HS-27A (cell line): ENCODE measurements around the gene APBB2.

Experiments
- DNase-seq: peaks from one replicate; pipeline ENCODE4 v3.0.0-alpha.2; 2012; ENCODE audit warnings: low read depth, missing footprints

The APBB2 gene

DNA sequence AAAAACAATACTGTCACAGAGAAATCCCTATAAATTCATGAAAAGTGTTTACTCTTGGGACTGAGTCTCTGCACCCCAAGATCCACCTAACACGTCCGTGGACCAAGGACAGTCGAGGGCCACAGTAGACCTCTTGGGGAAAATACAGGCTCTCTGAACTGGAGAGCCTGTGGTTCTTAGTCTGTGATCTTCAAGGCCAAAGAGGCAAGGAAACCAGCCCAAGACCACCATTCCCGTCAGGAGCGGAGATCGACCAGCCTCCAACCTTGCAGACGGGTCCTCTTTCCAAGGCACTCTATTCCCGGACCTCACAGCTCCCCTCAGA is 1.6 kb upstream of the APBB2 start:
- no peak for DNase-seq

GRCh38 chr4:41215155-41215554 is 813 bp upstream of the APBB2 start:
- no peak for DNase-seq

- no peak for DNase-seq
Measured at GRCh38 chr4:41214825-41215146, 444 bp upstream of the APBB2 start.

GRCh38 chr4:41213625-41214135 is 662 bp downstream of the APBB2 start:
- no peak for DNase-seq

DNA sequence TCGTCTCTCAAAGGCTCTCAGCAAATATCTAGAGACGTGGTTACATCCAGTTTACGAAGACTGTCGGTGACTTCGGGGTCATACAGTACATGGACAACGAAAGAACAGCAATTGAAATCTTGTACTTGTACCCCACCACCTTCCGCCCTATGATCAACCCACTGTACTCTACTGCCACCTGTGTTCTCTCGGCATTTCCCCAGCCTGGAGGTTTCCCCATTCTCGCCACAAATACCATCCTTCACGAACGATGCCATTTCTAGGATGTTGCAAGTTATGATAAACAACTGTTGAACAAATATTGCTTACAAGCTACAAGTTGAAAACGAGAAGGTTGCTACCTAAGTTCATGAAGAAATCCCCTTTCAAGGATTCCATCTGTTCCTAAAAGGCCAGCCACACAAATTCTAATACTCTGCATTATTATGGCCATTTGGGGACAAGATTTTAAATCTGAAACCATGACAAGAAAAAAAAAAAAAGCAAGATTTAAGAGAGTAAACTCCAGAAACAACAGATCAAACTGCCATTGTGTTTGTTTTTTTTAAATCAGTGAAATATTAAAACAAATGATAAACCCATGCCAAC is 1.6 kb downstream of the APBB2 start:
- DNase-seq: no peak

DNA sequence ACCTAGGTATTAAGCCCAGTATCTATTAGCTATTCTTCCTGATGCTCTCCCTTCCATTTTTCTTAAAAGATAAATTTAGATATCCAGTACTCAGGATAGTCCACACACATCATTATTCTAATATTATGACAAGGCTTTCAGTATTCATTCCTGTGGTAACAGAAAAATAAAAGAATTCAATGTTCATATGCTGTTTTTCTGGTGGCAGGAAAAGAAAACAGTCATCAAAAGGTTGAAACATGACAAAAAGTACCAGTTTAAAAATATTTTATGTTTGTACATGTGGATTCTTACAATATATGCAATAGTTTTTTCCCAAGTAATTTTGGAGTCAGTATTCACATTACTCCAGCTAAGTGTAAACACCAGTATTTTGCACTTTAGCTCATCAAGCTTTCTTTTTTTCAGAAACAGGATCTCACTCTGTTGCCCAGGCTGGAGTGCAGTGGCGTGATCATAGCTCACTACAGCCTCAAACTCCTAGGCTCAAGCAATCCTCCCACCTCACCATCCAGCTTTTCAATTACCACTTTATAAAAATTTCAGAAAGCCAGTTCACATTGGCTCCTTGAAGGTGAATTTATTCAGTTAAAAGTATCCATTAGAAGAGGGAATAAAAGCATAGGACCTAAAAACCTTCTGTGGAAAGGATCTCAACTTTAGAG is 2.3 kb downstream of the APBB2 start:
- no peak for DNase-seq

DNA sequence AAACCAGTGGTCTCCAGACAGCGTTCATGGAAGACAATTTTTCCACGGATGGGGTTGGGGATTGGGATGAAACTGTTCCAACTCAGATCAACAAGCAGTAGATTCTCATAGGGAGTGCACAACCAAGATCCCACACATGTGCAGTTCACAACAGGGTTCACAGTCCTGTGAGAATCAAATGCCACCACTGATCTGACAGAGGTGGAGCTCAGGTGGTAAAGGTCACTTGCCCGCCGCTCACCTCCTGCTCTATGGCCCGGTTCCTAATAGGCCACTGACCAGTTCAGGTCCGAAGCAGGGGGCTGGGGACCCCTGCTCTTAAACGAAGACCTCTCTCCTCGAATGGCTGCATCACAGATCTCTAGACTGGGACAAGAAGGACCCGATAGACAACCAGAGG is 4.4 kb downstream of the APBB2 start:
- no peak for DNase-seq

- no peak for DNase-seq
Measured at GRCh38 chr4:41209187-41209586, 5.2 kb downstream of the APBB2 start.

DNA sequence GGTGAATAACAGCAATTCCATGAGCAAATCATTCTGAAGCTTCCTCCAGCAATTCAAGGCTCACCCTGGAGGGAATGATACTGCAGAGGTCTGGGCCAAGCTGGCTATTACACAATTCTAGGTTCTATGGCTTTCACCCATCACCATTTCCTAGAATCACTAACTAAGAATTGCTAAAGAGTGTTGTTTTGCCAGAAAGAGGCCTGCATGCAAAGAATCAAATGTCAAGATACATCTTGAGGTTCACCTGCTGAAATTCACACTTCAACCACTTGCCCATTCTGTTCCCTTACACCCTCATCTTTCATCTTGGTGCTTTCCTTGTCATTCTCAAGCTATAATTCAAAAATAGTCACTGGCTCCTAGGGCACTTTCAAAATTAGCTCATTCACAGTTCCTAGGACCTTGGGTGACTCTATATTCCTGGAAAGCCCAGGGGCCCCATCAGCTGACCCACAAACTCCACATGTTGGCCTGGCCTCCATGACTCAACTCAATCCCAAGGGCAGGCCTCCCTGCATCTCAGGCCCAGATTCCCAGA is 7.0 kb downstream of the APBB2 start:
- no peak for DNase-seq

- DNase-seq: no peak
Measured at GRCh38 chr4:41205854-41206460, 8.4 kb downstream of the APBB2 start.

GRCh38 chr4:41205130-41205529 is 9.2 kb downstream of the APBB2 start:
- DNase-seq: no peak

GRCh38 chr4:41204400-41204978 is 9.9 kb downstream of the APBB2 start:
- peak; percentile 84 for DNase-seq

DNA sequence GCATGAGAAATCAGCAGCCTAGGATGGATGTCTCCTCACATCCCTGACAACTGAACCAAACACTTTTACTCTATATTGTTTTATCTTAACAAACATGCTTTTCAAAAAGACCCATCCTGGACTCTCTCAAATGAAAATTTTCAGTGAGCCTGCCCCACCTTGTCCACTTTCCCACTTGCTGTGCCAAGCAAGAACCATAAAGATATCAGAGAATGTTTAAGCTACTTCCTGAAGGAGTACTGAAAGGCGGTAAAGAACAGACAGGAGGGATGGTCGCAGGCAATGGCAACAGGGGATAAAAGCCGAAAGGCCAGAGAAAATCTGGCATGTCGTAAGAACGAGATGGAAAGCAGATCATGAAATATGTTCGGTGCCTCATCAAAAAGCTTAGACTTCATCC is 10.5 kb downstream of the APBB2 start:
- DNase-seq: no peak

- DNase-seq: no peak
Measured at GRCh38 chr4:41202820-41203568, 11.3 kb downstream of the APBB2 start.

- DNase-seq: no peak
Measured at GRCh38 chr4:41202356-41202755, 12.0 kb downstream of the APBB2 start.

DNA sequence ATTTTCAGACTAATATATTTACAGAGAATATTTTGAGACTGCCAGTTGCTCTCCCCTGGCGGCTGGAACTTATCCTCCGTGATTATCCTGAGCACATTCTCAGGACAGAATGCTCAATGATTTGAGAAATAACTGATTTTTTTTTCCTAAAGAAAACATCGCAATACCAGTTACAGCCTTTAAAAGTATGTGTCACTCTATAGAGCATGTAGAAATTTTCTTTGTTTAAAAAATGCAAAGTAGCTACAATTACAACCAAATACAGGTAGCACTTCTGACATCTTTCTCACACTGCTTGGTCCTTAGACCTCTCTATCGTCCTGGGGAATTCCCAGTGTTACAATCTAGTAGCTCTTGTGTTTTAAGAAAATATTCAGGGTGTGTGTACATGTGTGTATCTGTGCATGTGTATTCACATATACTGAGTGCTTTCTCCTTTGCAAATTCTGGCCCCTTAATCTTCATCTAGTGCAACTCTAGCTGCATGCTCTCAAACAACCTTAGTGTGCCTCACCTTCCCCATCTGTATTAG is 13.8 kb downstream of the APBB2 start:
- no peak for DNase-seq

GRCh38 chr4:41199788-41200187 is 14.6 kb downstream of the APBB2 start:
- no peak for DNase-seq

- DNase-seq: no peak
Measured at GRCh38 chr4:41197996-41198395, 16.3 kb downstream of the APBB2 start.

DNA sequence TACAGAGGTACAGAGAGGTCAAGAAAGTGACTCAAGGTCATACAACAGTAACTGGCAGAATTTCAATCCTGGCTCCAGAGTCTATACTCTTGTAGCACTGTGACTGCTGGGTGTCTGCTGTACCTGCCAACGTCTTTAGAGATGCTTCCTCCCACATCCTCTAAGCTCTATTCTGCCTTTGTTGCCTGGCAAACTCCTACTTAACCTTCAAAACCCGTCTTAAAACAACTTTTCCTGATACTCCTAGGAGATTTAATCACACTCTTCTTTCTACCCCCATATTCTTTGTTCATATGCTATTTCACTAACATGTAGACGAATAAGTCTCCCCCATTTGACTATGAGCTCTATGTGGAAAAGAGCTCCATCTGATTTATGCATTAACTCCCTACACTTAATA is 16.8 kb downstream of the APBB2 start:
- DNase-seq: no peak

DNA sequence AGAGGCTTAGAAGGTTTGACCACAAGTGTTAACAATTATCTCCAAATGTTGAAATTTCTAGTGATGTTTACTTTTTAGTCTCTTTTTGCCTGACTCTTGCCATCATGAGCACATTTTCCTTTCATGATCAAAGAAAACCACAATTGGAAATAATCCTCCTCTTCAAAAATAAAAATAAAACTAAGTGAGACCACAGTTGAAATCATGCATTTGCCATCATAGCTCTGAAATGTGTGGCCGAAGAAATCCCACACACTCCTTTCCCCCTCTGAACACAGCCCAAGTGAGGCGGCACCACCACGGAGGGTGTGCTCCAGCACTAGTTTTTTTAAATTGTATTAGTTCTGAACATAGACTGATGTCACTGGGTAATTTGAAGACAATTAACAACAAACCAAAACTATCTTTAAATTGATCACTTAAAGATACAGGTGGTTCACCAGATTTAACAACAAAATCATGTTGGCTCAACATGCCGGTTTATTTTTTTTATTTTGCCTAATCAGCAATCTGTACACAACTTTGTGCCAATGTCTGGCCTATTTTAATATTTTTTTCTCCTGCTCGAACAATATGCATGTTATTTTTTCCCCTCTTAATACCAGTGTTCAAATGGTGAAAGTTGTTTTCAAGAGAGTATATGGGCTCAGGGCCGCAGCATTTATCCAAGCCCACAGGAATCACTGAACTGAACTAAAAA is 17.6 kb downstream of the APBB2 start:
- no peak for DNase-seq

DNA sequence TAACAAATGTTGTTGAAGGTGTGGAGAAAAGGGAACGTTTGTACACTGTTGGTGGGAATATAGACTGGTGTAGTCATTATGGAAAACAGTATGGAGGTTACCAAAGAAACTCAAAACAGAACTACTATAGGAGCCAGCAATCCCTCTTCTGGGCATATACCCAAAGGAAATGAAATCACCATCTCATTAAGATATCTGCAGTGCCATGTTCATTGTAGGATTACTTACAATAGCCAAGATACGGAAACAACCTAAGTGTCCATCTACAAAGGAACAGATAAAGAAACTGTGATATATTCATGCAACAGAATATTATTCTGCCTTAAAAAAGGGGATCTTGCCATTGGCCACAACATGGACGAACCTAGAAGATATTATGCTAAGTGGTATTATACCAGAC is 22.2 kb downstream of the APBB2 start:
- DNase-seq: no peak

GRCh38 chr4:41189666-41190065 is 24.7 kb downstream of the APBB2 start:
- DNase-seq: no peak
